Endothelial cell of umbilical vein (primary cell): Measurements from ENCODE around the gene AMZ1. TPM values are rescaled to one million over a fixed set of nuclear protein-coding genes. Genes with fewer than 3 reads are reported as not detected.

Experiments used
- BruUV-seq: library from RNA; stranded (reverse); fragments of 400-500 nt; replicated peaks from 2 replicates; lab custom pipeline; 2021; lab: Mats Ljungman, UMichigan
- CTCF ChIA-PET: fragments of 300-600, 350-600 bp; sonication (Branson Sonifier 250); formaldehyde crosslinking; loops from one replicate; lab custom pipeline; 2021; ENCODE audit warnings: antibody characterized with exemption, inconsistent platforms; lab: Charles Lee
- POLR2A ChIA-PET: fragments of 300-600, 350-600 bp; sonication (Branson Sonifier 250); formaldehyde crosslinking; loops from one replicate; lab custom pipeline; 2021; ENCODE audit warnings: antibody characterized with exemption, inconsistent platforms; lab: Charles Lee
- DNase-seq: peaks from one replicate; pipeline ENCODE4 v3.0.0-alpha.2; 2011; ENCODE audit warnings: low read depth, low spot score
- FAIRE-seq: peaks from 2 replicates; lab custom pipeline; 2011; peaks lifted over from hg19 to GRCh38; lab: Jason Lieb, UNC
- H2AFZ ChIP-seq: 2 replicates; pipeline ENCODE4 v1.6.0; 2012; ENCODE audit warnings: low read depth, low read length, control low read depth, inconsistent platforms
- H3K27ac ChIP-seq: 2 replicates; pipeline ENCODE4 v1.5.1; 2011; ENCODE audit warnings: low read depth, mild to moderate bottlenecking, control low read depth, low read length, moderate library complexity; ENCODE audit not compliant: insufficient read depth
- H3K27me3 ChIP-seq, 2 experiments: 2 replicates each; pipeline versions ENCODE4 v1.6.0 to v1.6.1; 2011; ENCODE audit warnings: low read length in 2 of 2, mixed read lengths in 1 of 2; ENCODE audit not compliant: control insufficient read depth in 2 of 2, insufficient read depth in 2 of 2
- H3K36me3 ChIP-seq, 2 experiments: 2 replicates in 1 of 2; 3 replicates in 1 of 2; pipeline ENCODE4 v1.5.1; 2011; ENCODE audit warnings: low read length in 2 of 2, mild to moderate bottlenecking in 1 of 2, moderate library complexity in 1 of 2; ENCODE audit not compliant: control insufficient read depth in 2 of 2, insufficient read depth in 2 of 2; ENCODE audit errors: extremely low read depth in 1 of 2
- H3K4me1 ChIP-seq: 3 replicates; pipeline ENCODE4 v1.5.1; 2011; ENCODE audit warnings: mild to moderate bottlenecking, low read length; ENCODE audit not compliant: control insufficient read depth, insufficient read depth; ENCODE audit errors: extremely low read depth
- H3K4me2 ChIP-seq: 2 replicates; pipeline ENCODE4 v1.6.1; 2011; ENCODE audit warnings: low read length, control low read depth, mixed read lengths; ENCODE audit not compliant: insufficient read depth
- H3K4me3 ChIP-seq, 3 experiments: fragments of 200-600 bp in 1 of 3; sonication (generic), shearing (Covaris generic) in 1 of 3; replicated peaks in 1 of 3; 2 replicates each; pipeline ENCODE4 v1.5.1; 2011 to 2016; ENCODE audit warnings: control low read depth in 3 of 3, low read length in 3 of 3, mild to moderate bottlenecking in 2 of 3, inconsistent platforms in 1 of 3, low read depth in 1 of 3, moderate library complexity in 1 of 3; ENCODE audit not compliant: insufficient read depth in 1 of 3
- H3K79me2 ChIP-seq: 2 replicates; pipeline ENCODE4 v1.6.0; 2012; ENCODE audit warnings: low read length, inconsistent platforms; ENCODE audit not compliant: control insufficient read depth, insufficient read depth
- H3K9ac ChIP-seq: replicated peaks from 2 replicates; pipeline ENCODE3; 2011; ENCODE audit warnings: low read length, control low read depth; ENCODE audit not compliant: insufficient read depth; ENCODE audit errors: extremely low read depth
- H3K9me1 ChIP-seq: replicated peaks from 3 replicates; pipeline ENCODE4 v1.6.0; 2011; ENCODE audit warnings: mild to moderate bottlenecking, low read length; ENCODE audit not compliant: control insufficient read depth, insufficient read depth; ENCODE audit errors: extremely low read depth
- H3K9me3 ChIP-seq: replicated peaks from 2 replicates; pipeline ENCODE4 v1.5.1; 2012; ENCODE audit warnings: low read length, inconsistent platforms; ENCODE audit not compliant: control insufficient read depth, insufficient read depth
- H4K20me1 ChIP-seq: replicated peaks from 2 replicates; pipeline ENCODE3; 2011; ENCODE audit warnings: mild to moderate bottlenecking, low read length; ENCODE audit not compliant: control insufficient read depth, insufficient read depth; ENCODE audit errors: extremely low read depth
- CTCF ChIP-seq, 2 donors: IDR thresholded peaks; 1 replicate in 1 of 2; 2 replicates in 1 of 2; pipeline ENCODE4 v1.5.1; 2011; ENCODE audit warnings: low read length in 2 of 2, mild to moderate bottlenecking in 2 of 2, moderate library complexity in 2 of 2, control low read depth in 1 of 2, inconsistent platforms in 1 of 2, low read depth in 1 of 2; ENCODE audit not compliant: insufficient read depth in 1 of 2; ENCODE audit errors: extremely low read depth in 1 of 2
- EZH2 ChIP-seq: IDR thresholded peaks from 2 replicates; pipeline ENCODE4 v1.6.1; 2012; ENCODE audit warnings: borderline replicate concordance, low read depth, mild to moderate bottlenecking, moderate library complexity, low read length, inconsistent platforms; ENCODE audit not compliant: severe bottlenecking
- FOS ChIP-seq: IDR thresholded peaks from 2 replicates; pipeline ENCODE4 v1.6.1; 2011; ENCODE audit warnings: mild to moderate bottlenecking, low read length, moderate library complexity, borderline replicate concordance; ENCODE audit not compliant: insufficient read depth
- GATA2 ChIP-seq: IDR thresholded peaks from 2 replicates; pipeline ENCODE4 v1.7.0; 2011; ENCODE audit warnings: low read depth, mild to moderate bottlenecking, moderate library complexity, mixed read lengths, low read length; ENCODE audit not compliant: insufficient read length, insufficient read depth
- MAX ChIP-seq: IDR thresholded peaks from 2 replicates; pipeline ENCODE4 v1.6.1; 2011; ENCODE audit not compliant: insufficient read depth, insufficient read length
- POLR2A ChIP-seq: IDR thresholded peaks from 2 replicates; pipeline ENCODE4 v1.6.1; 2012; ENCODE audit warnings: low read depth, mild to moderate bottlenecking, control low read depth, low read length
- POLR2AphosphoS5 ChIP-seq: IDR thresholded peaks from 2 replicates; pipeline ENCODE4 v1.6.1; 2012; ENCODE audit warnings: low read depth, mild to moderate bottlenecking, control low read depth, low read length, moderate library complexity; ENCODE audit not compliant: insufficient read depth
- dilution Hi-C: fragments of 300-500 bp; cut with MboI; formaldehyde crosslinking; loops from one replicate; pipeline ENCODE4 v1.15.0; 2019; ENCODE audit warnings: low sequenced_read_pairs; ENCODE audit not compliant: extremely low pct_ligation_motif_present
- intact Hi-C: fragments of 100-400 bp; cut with micrococcal nuclease; formaldehyde crosslinking; loops from one replicate; pipeline ENCODE4 v1.10.0; 2022
- polyA plus RNA-seq, 4 experiments: library from polyadenylated mRNA; depleted of rRNA in 3 of 4; stranded (reverse) in 3 of 4; unstranded in 1 of 4; fragments of >200 nt; gene quantifications; 2 replicates each; pipeline versions ENCODE4 v1.2.1 to v1.2.3, GENCODE V29; 2011 to 2012; ENCODE audit warnings: missing spikeins in 1 of 4
- total RNA-seq: library from RNA; stranded (reverse); gene quantifications from 2 replicates; pipeline ENCODE4 v1.2.3, GENCODE V29; 2021

Gene AMZ1
- total and polyA plus RNA-seq, 2 donors (not counting 3 experiments of a cell fraction or from before 2014, with no cell fraction given): not detected

- dilution Hi-C loops: no loop called here
- Histone ChIP-seq H3K27ac (no peak overlapping the region), H3K4me1 (no peaks in the 10 kb centered on the region), H3K9me1 (no peaks in the 10 kb centered on the region), H3K36me3 (peaks cover 17 to 47% of the 10 kb centered on the region in 2 experiments), H3K4me3 (no peak overlapping the region), H2AFZ (no peak overlapping the region), H3K9me3 (no peaks in the 10 kb centered on the region), H4K20me1 (no peaks in the 10 kb centered on the region), H3K4me2 (no peak overlapping the region), H3K9ac (no peak overlapping the region), H3K27me3 (no peaks in the 10 kb centered on the region), H3K79me2 (no peaks in the 10 kb centered on the region)
- no TSS peak for BruUV-seq
- no peak for FAIRE-seq
- ChIA-PET POLR2A (no interaction called here), CTCF (interaction anchor here (2.6 kb wide), 1 partner anchor 44 kb away, joined by 9 read pairs; no protein-coding TSS in a partner anchor)
- TF ChIP-seq EZH2: no peak
- TF ChIP-seq FOS: no peak
- no peak for TF ChIP-seq POLR2AphosphoS5
- TF ChIP-seq MAX: no peak
- TF ChIP-seq POLR2A: no peak
- no peak for TF ChIP-seq GATA2
- no peak for TF ChIP-seq CTCF (IDR thresholded peaks at IDR 0.05; ENCODE audit: extremely low read depth in 1 of 2, insufficient read depth in 1 of 2, low read depth in 1 of 2, low read length in 2 of 2)
- no peak for DNase-seq
- intact Hi-C loops: no loop called here
Measured at GRCh38 chr7:2652736-2653060, 35.3 kb upstream of the AMZ1 start.
